COLO829 (cell line): ENCODE results near the gene CROCC.

Source experiments
- DNase-seq: peaks from one replicate; pipeline ENCODE4 v3.0.0; 2012; ENCODE audit warnings: low spot score

Gene CROCC

GRCh38 chr1:16986560-16986959, 64.8 kb downstream of the CROCC start:
- no peak for DNase-seq

- no peak for DNase-seq
Observed at GRCh38 chr1:16986962-16987361, 65.2 kb downstream of the CROCC start.

DNA sequence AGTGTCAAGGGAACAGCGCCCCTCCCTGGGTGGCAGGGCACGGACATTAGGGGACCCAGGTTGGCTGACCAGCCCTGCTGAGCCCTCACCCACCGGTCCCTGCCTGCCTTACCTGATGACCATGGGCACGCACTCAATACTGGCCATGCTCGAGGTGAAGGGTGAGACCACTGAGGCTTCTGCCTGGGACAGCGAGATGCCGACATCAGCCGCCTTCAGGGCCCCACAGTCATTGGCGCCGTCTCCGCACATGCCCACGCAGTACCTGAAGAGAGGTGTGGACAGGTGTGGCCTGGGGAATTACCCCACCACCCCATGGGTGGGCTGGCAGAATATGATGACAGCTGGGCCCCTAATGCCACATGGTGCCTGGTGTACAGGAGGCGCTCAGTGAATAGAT, 66.5 kb downstream of the CROCC start:
- DNase-seq = no peak

- DNase-seq = no peak
Observed at GRCh38 chr1:16989676-16990391, 68.1 kb downstream of the CROCC start.

- DNase-seq = no peak
Observed at GRCh38 chr1:16991571-16991970, 69.8 kb downstream of the CROCC start.

DNA sequence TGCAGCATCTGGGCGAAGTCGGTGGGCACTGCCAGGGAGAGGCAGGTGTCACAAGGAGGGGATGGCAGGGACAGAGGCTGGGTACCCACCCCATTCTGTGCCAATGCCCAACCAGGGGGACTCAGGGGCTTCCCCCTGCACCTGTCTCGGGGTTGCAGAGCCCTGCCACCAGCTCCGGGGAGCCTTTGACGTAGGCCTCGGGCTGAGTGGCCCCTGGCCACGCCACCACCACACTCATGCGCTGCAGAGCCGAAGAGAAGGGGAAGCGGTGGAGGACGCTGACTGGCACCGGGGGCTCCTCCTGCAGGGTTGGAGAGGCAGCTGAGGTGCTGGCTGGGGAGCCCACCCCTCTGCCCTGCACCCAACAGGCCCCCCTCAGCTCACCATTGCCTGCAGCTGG, 70.4 kb downstream of the CROCC start:
- DNase-seq = no peak

DNA sequence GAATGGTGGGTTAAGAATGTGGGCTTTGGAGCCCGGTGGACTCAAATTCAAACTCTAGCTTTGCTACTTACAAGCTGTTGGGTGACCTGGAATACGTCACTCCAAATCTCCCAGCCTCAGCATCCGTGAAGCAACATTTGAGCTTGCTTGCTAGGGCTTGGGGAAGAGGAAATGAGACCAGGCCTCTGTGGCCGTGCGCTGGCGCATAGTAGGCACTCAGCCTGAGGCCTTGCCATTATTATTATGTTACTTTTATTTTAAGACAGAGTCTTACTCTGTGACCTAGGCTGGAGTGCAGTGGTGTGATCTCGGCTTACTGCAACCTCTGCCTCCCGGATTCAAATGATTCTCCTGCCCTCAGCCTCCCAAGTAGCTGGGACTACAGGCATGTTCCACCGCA, 70.9 kb downstream of the CROCC start:
- no peak for DNase-seq

- no peak for DNase-seq
Observed at GRCh38 chr1:16993521-16994038, 71.8 kb downstream of the CROCC start.

GRCh38 chr1:16996845-16997244, 75.1 kb downstream of the CROCC start:
- no peak for DNase-seq

GRCh38 chr1:16998589-16998988, 76.9 kb downstream of the CROCC start:
- no peak for DNase-seq

DNA sequence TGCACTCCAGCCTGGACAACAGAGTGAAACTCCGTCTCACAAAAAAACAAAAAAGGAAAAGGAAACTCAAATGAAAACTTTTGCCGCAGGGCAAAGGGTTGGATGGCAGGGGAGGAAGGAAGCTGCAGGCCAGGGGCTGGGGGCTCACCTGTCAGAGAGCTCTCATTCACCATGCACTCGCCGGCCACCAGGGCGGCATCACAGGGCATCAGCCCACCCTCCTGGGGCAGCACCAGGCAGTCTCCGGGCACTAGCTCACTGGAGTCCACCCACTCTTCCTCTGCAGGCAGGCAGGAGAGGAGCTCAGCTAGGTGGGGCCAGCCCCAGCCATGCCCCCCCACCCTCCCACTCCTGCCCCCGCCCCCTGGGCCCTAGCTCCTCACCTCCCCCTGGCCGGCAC, 78.1 kb downstream of the CROCC start:
- no peak for DNase-seq

- no peak for DNase-seq
Observed at GRCh38 chr1:17001760-17002523, 80.2 kb downstream of the CROCC start.

DNA sequence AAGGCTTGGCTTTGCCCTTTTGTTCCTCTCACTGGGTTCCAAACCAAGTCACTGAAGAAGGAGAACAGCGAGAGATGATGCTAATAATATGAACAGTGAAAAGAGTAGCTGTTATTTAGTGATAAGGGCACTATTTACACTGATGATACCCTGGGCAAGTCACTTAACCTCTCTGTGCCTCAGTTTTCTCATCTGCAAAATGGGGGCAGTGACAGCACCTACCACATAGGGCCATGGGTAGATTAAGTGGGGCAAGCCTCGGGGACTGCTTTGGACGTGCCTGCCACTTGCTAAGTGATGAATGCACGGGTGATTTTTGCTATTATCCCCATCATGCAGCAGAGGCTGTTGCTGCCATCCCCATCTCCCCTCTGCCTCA, 80.8 kb downstream of the CROCC start:
- DNase-seq = no peak

DNA sequence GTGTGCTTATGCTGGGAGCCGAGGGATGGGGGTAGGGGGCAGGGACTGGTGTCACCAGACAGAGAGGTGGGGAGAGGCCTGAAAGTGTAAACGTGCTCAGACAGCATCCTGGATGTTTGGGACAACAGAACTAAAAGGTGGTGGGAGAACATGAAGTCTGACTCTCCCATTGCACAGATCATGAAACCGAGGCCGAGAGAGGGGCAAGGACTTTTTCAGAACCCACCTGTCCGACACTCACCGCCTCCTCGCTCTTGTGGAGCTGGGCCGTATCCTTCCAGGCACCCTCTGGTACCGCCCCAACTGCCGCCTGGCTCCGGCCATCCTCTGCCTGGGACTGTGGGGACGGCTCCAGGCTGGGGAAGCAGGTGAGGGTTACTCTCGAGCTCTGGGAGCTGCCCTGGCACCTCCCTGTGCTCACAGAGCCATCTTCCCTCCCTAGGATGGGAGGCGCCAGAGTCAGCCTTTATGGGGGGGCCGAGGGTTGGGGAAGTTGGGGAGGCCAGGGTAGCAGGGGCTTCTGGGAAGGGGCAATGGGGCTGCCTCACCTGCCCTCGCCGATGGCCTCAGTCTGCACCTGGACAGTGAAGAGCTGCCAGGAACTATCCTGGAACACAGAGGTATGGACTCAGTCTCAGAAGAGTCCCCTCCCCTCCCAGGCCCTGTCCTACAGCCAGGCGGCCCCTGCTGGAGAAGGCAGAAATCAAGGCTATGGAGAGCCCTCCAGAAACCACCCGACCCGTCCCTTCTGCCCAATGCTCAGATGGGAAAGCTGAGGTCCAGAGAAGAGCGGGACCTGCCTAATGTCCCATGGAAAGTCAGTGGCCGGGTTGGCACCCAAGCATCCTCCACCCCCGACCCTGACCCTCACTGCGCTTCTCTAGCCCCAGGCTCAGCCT, 83.0 kb downstream of the CROCC start:
- DNase-seq = no peak

DNA sequence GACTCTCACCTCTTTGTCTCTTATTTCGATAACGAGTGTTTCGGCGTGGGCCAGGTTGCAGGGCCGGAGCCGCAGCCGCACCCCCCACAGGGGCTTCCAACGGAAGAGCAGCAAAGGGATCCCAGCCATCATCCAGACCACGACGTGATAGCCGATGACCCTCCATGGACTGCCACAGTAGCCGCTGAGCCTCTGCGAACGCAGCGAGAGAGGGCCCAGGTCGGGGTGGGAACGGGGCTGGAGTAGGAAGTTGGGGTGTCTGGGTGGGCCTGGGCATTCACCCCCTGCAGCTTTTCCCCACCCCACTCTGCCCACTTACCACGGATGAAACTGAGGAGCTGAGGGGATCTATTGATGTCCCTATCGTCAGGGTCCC, 83.6 kb downstream of the CROCC start:
- no peak for DNase-seq

DNA sequence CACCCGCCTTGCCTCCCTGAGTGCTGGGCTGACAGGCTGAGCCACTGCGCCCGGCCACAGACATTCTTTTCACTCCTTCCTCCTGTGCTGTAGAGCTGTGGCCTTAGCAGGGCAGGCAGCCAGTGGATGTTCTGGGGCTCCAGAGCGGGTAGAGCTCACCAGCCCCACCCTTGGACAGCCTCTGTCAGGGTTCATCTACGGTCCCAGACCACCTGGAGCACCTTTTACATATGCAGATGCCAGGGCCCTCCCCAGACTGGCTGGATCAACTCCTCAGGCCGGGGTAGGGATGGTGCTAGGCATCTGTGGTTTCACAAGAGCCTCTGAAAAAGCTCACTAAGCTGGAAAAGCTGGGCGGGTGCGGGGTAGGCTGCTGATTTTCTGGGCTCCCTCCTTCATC, 85.4 kb downstream of the CROCC start:
- DNase-seq = no peak

DNA sequence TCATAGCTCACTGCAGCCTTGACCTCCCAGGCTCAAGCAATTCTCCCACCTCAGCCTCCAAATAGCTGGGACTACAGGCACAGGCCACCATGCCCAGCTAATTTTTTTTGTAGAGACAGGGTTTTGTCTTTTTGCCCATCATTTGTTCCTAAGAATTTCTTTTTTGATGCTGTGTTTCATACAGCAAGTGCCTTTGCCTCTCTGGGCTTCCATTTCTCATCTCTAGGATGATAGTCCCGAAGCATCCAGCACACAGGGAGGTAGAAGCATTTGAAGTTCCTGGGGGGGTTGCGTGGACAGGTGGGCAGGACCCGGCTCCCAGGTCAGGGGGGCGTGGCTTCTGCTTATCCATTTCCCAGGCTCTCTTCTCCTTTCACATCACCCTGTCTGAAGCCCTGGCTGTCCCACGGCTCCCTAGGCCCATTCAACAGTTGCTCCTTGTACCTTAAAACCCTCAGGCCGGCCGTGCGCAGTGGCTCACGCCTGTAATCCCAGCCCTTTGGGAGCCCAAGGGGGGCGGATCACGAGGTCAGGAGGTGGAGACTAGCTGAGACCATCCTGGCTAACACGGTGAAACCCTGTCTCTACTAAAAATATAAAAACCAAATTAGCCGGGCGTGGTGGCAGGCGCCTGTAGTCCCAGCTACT, 86.6 kb downstream of the CROCC start:
- no peak for DNase-seq

DNA sequence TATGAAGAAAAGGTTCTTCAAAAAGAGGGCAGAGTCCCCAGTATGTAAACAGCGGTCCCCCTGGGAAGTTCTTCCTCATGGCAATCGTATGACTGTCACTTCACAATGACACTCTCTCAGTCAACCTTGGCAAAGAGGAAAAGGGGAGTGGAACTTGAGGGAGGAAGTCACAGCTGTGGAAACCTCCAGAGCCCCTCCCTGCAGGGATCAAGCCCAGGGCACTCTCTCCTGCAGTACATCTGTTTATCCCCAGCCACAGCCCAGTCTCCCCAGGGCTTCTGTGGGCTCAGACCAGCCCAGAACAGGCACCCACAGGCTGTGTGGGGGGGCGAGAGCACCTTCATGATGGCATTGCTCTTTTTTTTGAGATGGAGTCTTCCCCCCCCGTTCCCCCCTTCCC, 88.0 kb downstream of the CROCC start:
- no peak for DNase-seq

DNA sequence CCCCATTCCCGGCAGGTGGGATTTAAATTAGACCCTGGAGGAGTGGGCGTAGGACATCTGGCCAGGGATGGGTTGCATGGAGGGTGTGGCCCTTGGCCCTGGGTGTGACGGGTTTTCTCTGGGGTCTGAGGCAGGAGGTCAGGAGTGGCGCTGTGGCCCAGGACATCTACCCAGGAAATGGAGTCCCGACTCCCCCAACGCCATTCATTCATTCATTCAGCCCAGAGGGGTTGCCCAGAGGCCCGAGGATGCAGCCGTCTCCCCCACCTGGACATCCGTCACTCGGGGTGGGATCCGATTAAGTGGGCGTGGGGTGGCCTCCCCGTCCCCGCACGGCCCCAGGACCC, 89.3 kb downstream of the CROCC start:
- DNase-seq = no peak

DNA sequence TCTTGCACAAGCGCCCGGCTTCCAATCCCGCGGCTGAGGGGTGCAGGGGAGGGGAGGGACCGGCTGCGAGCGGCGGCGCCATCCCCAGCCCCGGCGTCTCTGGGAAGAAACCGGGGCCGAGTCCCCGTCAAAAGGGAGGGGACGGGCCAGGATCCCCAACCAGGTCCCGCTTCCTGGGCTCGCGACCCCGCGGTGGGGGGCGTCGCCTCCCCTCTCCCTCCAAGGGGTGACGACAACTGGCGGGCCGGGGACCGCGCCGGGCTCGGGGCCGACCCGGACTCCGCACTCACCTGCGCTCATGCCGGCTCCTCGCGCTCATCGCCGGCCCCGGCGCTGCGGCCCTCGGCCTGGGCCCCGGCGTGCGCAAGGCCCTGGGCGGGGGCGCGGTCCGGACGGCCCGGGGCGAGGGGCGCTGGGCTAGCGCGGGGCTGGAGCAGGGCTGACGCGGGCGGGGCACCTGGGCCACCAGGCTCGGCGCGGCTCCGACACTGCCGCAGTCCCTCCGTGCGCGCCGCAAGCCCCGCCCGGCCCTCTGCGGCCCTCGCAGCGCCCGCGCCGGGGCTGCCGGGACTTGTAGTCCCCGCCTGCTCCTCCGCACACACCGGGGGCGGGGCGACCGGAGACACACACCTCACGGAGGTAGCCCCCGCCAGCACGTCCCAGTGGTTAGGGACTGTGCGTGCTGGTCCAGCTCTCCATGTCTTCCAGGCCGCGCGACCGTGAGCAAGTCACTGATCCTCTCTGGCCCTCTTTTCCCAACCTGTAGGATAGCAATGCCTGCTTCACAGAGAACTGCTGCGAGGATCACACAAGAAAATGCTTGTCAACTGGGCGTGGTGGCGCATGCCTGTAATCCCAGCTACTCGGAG, 89.9 kb downstream of the CROCC start, which contains the start of gene ATP13A2:
ATP13A2 (minus strand) TSS at position 490 of the 869 bp plus-strand sequence; CDS start at position 300, 190 bp downstream.
- DNase-seq = peak; percentile 33
